GM12878 (cell line): ENCODE data around the gene PLXDC1.

Experiments
- CTCF ChIP-seq, 3 experiments: IDR thresholded peaks in 2 of 3; conservative IDR thresholded peaks in 1 of 3; 2 replicates each; pipeline ENCODE4 v1.5.1; 2011; ENCODE audit warnings: low read depth in 3 of 3, low read length in 3 of 3, mild to moderate bottlenecking in 3 of 3, control low read depth in 2 of 3, moderate library complexity in 2 of 3, inconsistent platforms in 1 of 3, mixed read lengths in 1 of 3; ENCODE audit not compliant: control insufficient read depth in 2 of 3, insufficient read depth in 1 of 3; ENCODE audit errors: extremely low read depth in 1 of 3
- ELK1 ChIP-seq: IDR thresholded peaks from 2 replicates; pipeline ENCODE4 v1.6.1; 2012; ENCODE audit warnings: low read depth, low read length, improper control_type of control experiment
- FOXM1 ChIP-seq: IDR thresholded peaks from 2 replicates; pipeline ENCODE4 v1.6.1; 2012; ENCODE audit warnings: low read depth, mild to moderate bottlenecking, inconsistent platforms, low read length, moderate library complexity
- HCFC1 ChIP-seq: fragments of 150-350 bp; IDR thresholded peaks from 2 replicates; pipeline ENCODE4 v1.6.1; 2014; ENCODE audit warnings: low read length
- IKZF1 ChIP-seq: fragments of 450-650 bp; conservative IDR thresholded peaks from 2 replicates; pipeline ENCODE4 v1.6.1; 2017; ENCODE audit warnings: antibody characterized with exemption, mild to moderate bottlenecking
- MAX ChIP-seq: IDR thresholded peaks from 2 replicates; pipeline ENCODE4 v1.6.1; 2012; ENCODE audit warnings: low read depth, low read length, improper control_type of control experiment
- PAX5 ChIP-seq: IDR thresholded peaks from 2 replicates; pipeline ENCODE4 v1.6.1; 2011; ENCODE audit warnings: low read depth, low read length, borderline replicate concordance
- POLR2A ChIP-seq: IDR thresholded peaks from 2 replicates; pipeline ENCODE4 v1.6.1; 2011; ENCODE audit warnings: low read depth, mild to moderate bottlenecking, low read length
- TCF7 ChIP-seq: IDR thresholded peaks from 2 replicates; pipeline ENCODE4 v1.6.1; 2014; ENCODE audit warnings: antibody characterized with exemption, borderline replicate concordance

- no peak for TF ChIP-seq CTCF (IDR thresholded peaks at IDR 0.05 in 2 of 3, conservative IDR thresholded peaks at IDR 0.05 in 1 of 3; ENCODE audit: control insufficient read depth in 2 of 3, extremely low read depth in 1 of 3, insufficient read depth in 1 of 3, low read depth in 3 of 3, low read length in 3 of 3)
- no peak for TF ChIP-seq FOXM1
- no peak for TF ChIP-seq HCFC1
- TF ChIP-seq TCF7, result no peak
- TF ChIP-seq IKZF1, result no peak
- TF ChIP-seq MAX, result no peak
- no peak for TF ChIP-seq PAX5
- TF ChIP-seq POLR2A, result no peak
- TF ChIP-seq ELK1, result no peak
Measured at GRCh38 chr17:39177256-39177655, 25.8 kb upstream of the PLXDC1 start.
